NCI-H2227 (cell line): ENCODE data around the gene ALCAM.
"Not testable (repeated sequence)": the region's sequence is repeated elsewhere in the genome, so short reads cannot be mapped to it uniquely, and the experiment has no call there.

Experiments
- DNase-seq: peaks from one replicate; lab custom pipeline; 2025; ENCODE audit not compliant: unreplicated experiment; lab: John Stamatoyannopoulos, UW

Gene ALCAM

GRCh38 chr3:105571005-105571404, 204.3 kb downstream of the ALCAM start:
- no peak for DNase-seq

- DNase-seq = no peak
Observed at GRCh38 chr3:105572501-105572900, 205.8 kb downstream of the ALCAM start.

- no peak for DNase-seq
Observed at GRCh38 chr3:105579439-105579838, 212.7 kb downstream of the ALCAM start.

- DNase-seq = no peak
Observed at GRCh38 chr3:105580296-105580965, 213.7 kb downstream of the ALCAM start.

- DNase-seq = no peak
Observed at GRCh38 chr3:105582015-105582414, 215.3 kb downstream of the ALCAM start.

- DNase-seq = no peak
Observed at GRCh38 chr3:105584003-105584790, 217.5 kb downstream of the ALCAM start.

- DNase-seq = no peak
Observed at GRCh38 chr3:105593315-105593714, 226.6 kb downstream of the ALCAM start.

- no peak for DNase-seq
Observed at GRCh38 chr3:105594219-105594618, 227.5 kb downstream of the ALCAM start.

GRCh38 chr3:105598042-105598796, 231.5 kb downstream of the ALCAM start:
- no peak for DNase-seq

- DNase-seq = no peak
Observed at GRCh38 chr3:105599350-105599749, 232.6 kb downstream of the ALCAM start.

GRCh38 chr3:105601756-105602155, 235.0 kb downstream of the ALCAM start:
- DNase-seq = not testable (repeated sequence)

GRCh38 chr3:105602286-105602685, 235.6 kb downstream of the ALCAM start:
- not testable (repeated sequence) for DNase-seq

GRCh38 chr3:105603516-105603915, 236.8 kb downstream of the ALCAM start:
- DNase-seq = not testable (repeated sequence)

- DNase-seq = no peak
Observed at GRCh38 chr3:105606016-105606415, 239.3 kb downstream of the ALCAM start.

- DNase-seq = no peak
Observed at GRCh38 chr3:105608623-105609022, 241.9 kb downstream of the ALCAM start.

GRCh38 chr3:105610473-105610872, 243.8 kb downstream of the ALCAM start:
- no peak for DNase-seq

GRCh38 chr3:105611304-105612192, 244.8 kb downstream of the ALCAM start:
- DNase-seq = no peak

GRCh38 chr3:105613120-105613519, 246.4 kb downstream of the ALCAM start:
- DNase-seq = no peak

- no peak for DNase-seq
Observed at GRCh38 chr3:105614288-105615030, 247.8 kb downstream of the ALCAM start.

- DNase-seq = no peak
Observed at GRCh38 chr3:105615814-105616213, 249.1 kb downstream of the ALCAM start.
